Lung (tissue), 12 donors: ENCODE results near the gene CEP104. TPM values are rescaled to one million over a fixed set of nuclear protein-coding genes. Genes with fewer than 3 reads are reported as not detected.
A peak's percentile ranks its signal among the peaks of the same experiment; 100 is the strongest.

ENCODE experiments used
- ATAC-seq: fragments of 200-7000 bp; cut with Tn5 transposase; one replicate; pipeline ENCODE4 v1.9.1; 2020; ENCODE audit warnings: moderate number of reproducible peaks; ENCODE audit not compliant: insufficient read depth, low FRiP score
- DNase-seq, 3 donors: peaks; one replicate each; pipeline ENCODE4 v3.0.0-alpha.2; 2013 to 2017
- H3K27ac ChIP-seq, 2 donors: one replicate each; pipeline ENCODE4 v1.5.1; 2013; ENCODE audit warnings: mild to moderate bottlenecking in 2 of 2, moderate library complexity in 2 of 2, control low read depth in 1 of 2, inconsistent platforms in 1 of 2, low read depth in 1 of 2, low read length in 1 of 2
- H3K27me3 ChIP-seq, 3 donors: one replicate each; pipeline ENCODE4 v1.5.1; 2013; ENCODE audit warnings: low read length in 2 of 3; ENCODE audit not compliant: control insufficient read depth in 3 of 3, insufficient read depth in 3 of 3
- H3K36me3 ChIP-seq, 4 donors: one replicate each; pipeline ENCODE4 v1.5.1; 2013; ENCODE audit warnings: low read length in 4 of 4, mild to moderate bottlenecking in 1 of 4, moderate library complexity in 1 of 4; ENCODE audit not compliant: control insufficient read depth in 4 of 4, insufficient read depth in 4 of 4
- H3K4me1 ChIP-seq, 5 donors: one replicate each; pipeline ENCODE4 v1.5.1; 2013; ENCODE audit warnings: low read length in 5 of 5, mild to moderate bottlenecking in 2 of 5, moderate library complexity in 1 of 5; ENCODE audit not compliant: control insufficient read depth in 5 of 5, insufficient read depth in 5 of 5
- H3K4me3 ChIP-seq: one replicate; pipeline ENCODE4 v1.5.1; 2013; ENCODE audit warnings: mild to moderate bottlenecking, control low read depth, moderate library complexity
- H3K9ac ChIP-seq, 2 donors: one replicate each; pipeline ENCODE4 v1.5.1; 2013; ENCODE audit warnings: low read length in 2 of 2, control low read depth in 1 of 2; ENCODE audit not compliant: insufficient read depth in 1 of 2
- H3K9me3 ChIP-seq, 4 donors: one replicate each; pipeline ENCODE4 v1.5.1; 2013; ENCODE audit warnings: low read length in 3 of 4, mild to moderate bottlenecking in 1 of 4, moderate library complexity in 1 of 4; ENCODE audit not compliant: control insufficient read depth in 4 of 4, insufficient read depth in 3 of 4
- WGBS, 2 donors: extraction: QIAGEN DNeasy Blood & Tissue Kit; methylation state at CpG; one replicate each; pipeline ENCODE4 v1.1.7; 2013; 5-methylcytosine and 5-hydroxymethylcytosine counted together
- polyA plus RNA-seq, 2 donors: library from polyadenylated mRNA; stranded (reverse); fragments of 200-250 nt; gene quantifications; one replicate each; pipeline ENCODE4 v1.2.1, GENCODE V29; 2013
- total RNA-seq, 2 donors: library from RNA; depleted of rRNA in 1 of 2; stranded (reverse); fragments of >200 nt in 1 of 2; gene quantifications; one replicate each; pipeline ENCODE4 v1.2.1, GENCODE V29; 2014 to 2021
- TF ChIP-seq, protein P1 (sequence below): IDR thresholded peaks from 2 replicates; pipeline ENCODE4 v1.5.1; 2012; ENCODE audit warnings: mild to moderate bottlenecking; ENCODE audit errors: control extremely low read depth, extremely low read depth
- donor health status: control.
- donor health status: control.
- donor health status: Bipolar disorder and iron deficiency.
- donor health status: healthy.
- donor health status: DM: yes; HTN: yes; CAD: no.

Gene CEP104
- total and polyA plus RNA-seq, 4 donors, result 8.9 to 56.5 (median 25.5) TPM

DNA sequence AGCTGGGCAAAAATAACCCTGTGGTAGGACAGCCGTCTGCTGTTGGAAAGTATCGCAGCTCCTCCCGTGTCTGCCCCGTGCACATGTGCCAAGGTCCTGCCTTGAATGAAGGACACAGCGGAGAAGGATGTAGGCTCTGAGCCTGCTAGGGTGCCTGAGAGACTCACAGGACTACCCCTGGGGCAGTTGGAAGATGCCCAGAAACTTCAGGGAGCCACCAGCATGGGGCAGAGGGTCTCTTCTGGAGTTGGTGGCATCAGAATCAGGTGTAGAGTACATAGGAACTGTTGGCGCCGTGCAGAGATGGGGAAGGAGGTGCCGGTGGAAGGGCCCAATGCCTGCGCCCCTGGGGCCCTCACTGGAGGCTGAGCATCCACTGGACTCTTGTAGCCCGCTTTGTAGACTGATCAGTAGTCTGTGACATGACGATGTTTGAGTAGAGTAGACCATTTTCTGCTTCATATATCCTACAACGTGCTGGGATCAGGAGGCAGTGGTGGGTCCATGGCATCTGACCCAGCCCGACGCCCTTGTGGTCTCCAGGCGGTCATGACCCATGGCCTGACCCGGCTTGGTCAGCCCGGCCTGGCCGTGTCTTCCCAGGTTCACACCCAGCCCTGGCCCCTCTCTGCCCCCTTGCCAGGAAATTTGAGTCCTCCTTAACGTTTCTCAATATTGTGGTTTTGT is 48.4 kb upstream of the CEP104 start:
- ATAC-seq, result no peak
- no peak overlapping the region for H3K4me3 ChIP-seq
- H3K27me3 ChIP-seq, result peaks cover 0 to 2% (median 0%) of the 10 kb centered on the region in 3 donors
- H3K27ac ChIP-seq, result no peak overlapping the region
- DNase-seq, result no peak
- no peaks in the 10 kb centered on the region for H3K36me3 ChIP-seq
- TF ChIP-seq, protein P1, sequence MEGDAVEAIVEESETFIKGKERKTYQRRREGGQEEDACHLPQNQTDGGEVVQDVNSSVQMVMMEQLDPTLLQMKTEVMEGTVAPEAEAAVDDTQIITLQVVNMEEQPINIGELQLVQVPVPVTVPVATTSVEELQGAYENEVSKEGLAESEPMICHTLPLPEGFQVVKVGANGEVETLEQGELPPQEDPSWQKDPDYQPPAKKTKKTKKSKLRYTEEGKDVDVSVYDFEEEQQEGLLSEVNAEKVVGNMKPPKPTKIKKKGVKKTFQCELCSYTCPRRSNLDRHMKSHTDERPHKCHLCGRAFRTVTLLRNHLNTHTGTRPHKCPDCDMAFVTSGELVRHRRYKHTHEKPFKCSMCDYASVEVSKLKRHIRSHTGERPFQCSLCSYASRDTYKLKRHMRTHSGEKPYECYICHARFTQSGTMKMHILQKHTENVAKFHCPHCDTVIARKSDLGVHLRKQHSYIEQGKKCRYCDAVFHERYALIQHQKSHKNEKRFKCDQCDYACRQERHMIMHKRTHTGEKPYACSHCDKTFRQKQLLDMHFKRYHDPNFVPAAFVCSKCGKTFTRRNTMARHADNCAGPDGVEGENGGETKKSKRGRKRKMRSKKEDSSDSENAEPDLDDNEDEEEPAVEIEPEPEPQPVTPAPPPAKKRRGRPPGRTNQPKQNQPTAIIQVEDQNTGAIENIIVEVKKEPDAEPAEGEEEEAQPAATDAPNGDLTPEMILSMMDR, result no peak
- no peaks in the 10 kb centered on the region for H3K4me1 ChIP-seq
- no peak overlapping the region for H3K9ac ChIP-seq
- WGBS, 2 donors, result 83 to 85% methylated on average over 19 of the region's 19 CpGs
- no peaks in the 10 kb centered on the region for H3K9me3 ChIP-seq

DNA sequence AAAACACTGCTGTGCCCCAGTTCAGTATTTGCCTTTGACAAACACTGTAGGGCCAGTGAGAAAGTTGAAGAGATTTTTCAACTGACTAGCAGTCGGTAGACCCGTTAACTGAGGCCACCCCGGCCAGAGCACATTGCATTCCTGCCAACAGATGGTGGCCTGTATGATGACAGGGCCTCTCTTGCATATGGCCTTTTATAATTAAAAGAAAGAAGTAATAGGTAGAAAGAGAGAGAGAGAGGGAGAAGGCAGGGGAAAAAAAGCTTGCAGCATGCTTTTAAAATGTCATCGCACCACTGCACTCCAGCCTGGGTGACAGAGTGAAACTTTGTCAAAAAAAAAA is 47.8 kb upstream of the CEP104 start:
- Histone ChIP-seq H3K4me3 (no peak overlapping the region), H3K9me3 (no peaks in the 10 kb centered on the region), H3K9ac (no peak overlapping the region), H3K27ac (no peak overlapping the region), H3K4me1 (no peaks in the 10 kb centered on the region), H3K27me3 (peaks cover 0 to under 1% (median 0%) of the 10 kb centered on the region in 3 donors), H3K36me3 (no peaks in the 10 kb centered on the region)
- TF ChIP-seq, protein P1, result no peak
- ATAC-seq, result no peak
- peak in 1 of 3 donors; percentile 15 for DNase-seq
- 82 to 87% methylated on average over 4 of the region's 4 CpGs for WGBS, 2 donors

DNA sequence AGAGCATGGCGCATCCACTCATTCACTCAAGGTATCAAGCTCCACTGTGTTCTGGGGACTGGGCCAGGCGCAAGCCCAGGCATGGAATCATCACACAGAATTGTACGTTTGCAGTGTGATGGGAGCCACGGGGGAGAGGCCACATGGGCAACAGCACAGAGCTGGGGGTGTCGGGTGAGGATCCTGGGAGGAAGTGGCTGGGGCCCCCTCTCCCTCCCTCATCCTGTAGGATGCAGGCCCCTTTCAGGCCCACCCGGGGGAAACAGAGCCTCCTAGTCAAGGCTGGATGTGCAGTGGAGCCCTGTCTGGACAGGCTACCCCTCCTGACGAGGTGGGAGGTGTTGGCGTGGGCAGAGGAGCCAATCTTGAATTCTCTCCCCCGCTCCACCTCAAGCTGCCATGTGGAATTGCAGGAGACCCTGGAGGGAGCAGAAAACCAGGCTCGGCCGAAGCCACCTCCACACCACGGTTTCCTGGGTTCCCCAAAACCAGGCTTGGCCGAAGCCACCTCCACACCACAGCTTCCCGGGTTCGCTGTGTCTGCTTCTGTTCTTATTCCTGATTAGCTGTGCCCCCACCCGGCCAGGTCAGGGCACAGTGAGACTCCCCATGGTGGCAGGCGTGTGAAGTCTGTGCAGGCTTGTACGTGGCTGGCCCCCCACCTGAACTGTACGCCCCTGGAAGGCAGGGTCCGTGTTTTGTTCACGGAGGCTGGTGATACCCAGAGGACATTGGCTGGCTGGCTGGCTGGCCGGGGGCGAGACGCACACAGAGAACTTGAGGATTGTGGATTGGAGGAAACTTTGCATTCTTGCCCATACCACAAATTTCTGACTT is 47.2 kb upstream of the CEP104 start:
- no peak overlapping the region for H3K27ac ChIP-seq
- WGBS, 2 donors, result 69 to 81% methylated on average over 24 of the region's 24 CpGs
- H3K36me3 ChIP-seq, result no peaks in the 10 kb centered on the region
- TF ChIP-seq, protein P1, result no peak
- H3K9me3 ChIP-seq, result no peaks in the 10 kb centered on the region
- H3K9ac ChIP-seq, result no peak overlapping the region
- H3K27me3 ChIP-seq, result no peaks in the 10 kb centered on the region
- H3K4me3 ChIP-seq, result no peak overlapping the region
- ATAC-seq (no peak), DNase-seq (peak in 1 of 3 donors; percentile 6)
- H3K4me1 ChIP-seq, result peaks cover 0 to 3% (median 0%) of the 10 kb centered on the region in 5 donors
